HG02588 (cell line): ENCODE data around the gene ASXL3.

Source experiments
- ATAC-seq: cut with Tn5 transposase; IDR thresholded peaks from one replicate; pipeline ENCODE4 v1.9.1; 2021; ENCODE audit warnings: mild to moderate bottlenecking, moderate library complexity; ENCODE audit not compliant: unreplicated experiment

The ASXL3 gene

DNA sequence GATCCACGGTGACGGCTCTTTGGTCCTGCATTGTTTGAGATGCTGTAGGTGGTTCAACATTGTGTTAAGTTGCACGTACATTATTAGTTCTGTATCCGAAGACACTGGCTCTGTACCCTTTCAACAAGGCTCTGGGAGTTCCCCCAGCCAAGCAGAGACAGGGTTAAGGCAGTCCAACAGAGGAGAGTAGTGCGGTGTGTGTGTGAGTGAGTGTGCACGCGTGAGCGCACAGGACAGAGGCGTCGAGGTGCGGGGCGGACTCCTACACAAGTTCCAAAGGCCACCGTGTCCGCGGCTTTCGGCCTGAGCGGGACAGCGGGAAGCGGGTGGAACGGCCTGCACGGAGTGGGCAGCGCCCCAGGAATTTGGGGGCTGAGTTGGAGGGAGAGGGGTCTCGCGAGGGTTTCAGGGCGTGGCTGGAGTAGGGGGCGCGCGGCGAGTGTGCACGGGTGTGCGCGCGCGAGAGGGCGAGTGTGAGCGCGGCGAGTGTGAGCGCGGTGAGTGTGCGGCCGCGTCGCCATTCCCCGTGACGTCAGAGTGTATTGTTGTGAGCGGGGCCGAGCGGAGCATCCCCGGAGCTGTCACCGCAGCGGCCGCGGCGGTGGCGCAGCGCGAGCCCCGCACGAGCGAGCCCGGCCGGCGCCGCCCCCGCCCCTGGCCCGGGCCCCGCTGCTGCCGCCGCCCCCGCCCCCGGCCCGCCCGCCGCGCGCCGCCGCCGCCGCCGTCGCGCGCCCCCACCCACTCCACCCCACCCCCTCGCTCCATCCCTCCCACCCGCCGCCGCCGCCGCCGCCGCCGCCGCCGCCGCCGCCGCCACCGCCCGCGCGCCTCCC, at the start of gene ASXL3:
Gene ASXL3 (plus strand): TSS at position 535 of the 833 bp plus-strand sequence. CDS start 413 bp downstream, outside the sequence.
- ATAC-seq = no peak

DNA sequence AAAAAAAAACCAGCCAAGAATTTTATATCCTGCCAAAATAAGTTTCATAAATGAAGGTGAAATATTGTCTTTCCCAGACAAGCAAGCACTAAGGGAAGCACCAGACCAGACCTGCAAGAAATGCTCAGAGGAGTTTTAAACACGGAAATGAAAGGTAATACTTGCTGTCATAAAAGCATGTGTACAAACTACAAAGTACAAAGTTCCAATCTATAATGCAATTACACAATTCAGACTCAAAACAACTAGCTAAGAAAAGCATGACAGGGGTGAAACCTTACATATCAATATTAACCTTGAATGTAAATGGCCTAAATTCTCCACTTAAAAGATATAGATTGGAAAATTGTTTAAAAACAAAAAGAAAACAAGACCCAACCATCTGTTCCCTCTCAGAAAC, 45.0 kb upstream of the ASXL3 start:
- no peak for ATAC-seq

DNA sequence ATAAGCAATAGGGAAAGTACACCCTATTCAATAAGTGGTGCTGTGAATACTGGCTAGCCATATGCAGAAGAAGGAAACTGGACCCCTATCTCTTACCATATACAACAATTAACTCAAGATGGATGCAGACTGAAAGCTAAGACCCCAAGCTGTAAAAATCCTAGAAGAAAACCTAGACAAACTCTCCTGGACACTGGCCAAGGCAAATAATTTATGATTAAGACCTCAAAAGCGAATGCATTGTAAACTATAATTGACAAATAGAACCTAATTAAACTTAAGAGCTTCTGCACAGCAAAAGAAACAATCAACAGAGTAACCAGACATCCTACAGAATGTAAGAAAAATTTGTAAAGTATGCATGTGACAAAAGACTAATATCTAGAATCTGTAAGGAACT, 41.1 kb upstream of the ASXL3 start:
- ATAC-seq = no peak

DNA sequence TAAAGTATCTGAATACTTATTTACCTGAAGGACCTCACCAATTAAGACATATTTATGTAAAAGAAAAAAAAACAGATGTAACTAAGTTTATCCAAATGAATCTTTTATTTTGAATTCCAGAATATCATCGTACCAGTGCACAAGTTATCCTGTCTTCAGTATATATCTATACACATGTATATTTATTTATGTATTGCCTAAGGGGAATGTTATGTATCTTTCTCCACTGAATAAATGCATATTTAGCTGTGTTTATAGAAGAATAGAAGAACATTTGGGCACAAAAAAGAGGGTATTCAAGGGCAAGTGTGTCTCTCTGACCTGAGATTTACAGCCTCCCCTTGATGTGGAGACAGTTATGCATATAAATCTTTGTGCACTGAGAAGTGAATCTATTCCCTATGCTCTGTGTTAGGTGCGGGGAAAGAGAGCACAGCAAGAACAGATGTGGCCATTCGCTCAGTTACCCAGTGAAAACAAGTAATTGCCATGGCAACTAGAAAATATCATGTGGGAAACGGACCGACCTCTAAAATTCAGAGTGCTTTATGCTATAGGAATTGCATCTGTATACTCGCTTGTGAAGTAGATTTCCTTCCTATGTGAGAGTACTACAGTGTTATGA, 39.5 kb upstream of the ASXL3 start:
- ATAC-seq = no peak

DNA sequence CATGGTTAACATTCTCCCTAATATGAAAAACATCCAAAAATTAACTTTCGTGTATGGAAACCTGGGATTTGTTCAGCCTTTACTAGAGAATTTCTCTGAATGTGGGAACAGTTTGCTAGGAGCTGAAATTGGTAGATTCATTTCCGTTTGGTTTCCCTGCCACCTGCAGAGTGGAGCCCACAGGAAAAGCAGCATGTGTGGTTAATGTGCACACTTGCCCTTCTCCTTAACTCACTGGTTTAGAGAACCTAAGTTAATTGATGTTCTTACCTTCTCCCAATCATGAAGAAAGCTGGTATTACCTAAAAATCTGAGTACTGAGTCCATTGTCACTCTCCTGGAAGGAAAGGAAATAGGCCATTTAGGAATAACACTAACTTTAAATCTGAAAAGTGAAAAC, 37.6 kb upstream of the ASXL3 start:
- no peak for ATAC-seq

DNA sequence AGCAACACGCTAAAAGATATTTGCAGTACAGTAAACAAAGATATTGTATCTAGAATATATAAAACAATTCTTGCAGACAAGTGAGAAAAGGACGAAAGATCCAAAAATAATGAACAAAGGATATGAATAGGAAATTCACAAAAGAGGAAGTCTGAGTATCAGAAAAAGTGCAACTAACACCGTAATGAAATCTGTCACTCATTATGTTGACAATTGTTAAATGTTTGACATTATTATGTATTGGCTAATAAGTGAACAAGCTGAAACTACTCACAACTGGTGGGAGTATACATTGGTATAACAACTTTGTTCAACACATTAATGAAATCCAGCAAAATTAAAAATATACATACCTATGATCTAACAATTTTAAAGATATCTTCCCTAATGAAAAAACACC, 36.7 kb upstream of the ASXL3 start:
- no peak for ATAC-seq

DNA sequence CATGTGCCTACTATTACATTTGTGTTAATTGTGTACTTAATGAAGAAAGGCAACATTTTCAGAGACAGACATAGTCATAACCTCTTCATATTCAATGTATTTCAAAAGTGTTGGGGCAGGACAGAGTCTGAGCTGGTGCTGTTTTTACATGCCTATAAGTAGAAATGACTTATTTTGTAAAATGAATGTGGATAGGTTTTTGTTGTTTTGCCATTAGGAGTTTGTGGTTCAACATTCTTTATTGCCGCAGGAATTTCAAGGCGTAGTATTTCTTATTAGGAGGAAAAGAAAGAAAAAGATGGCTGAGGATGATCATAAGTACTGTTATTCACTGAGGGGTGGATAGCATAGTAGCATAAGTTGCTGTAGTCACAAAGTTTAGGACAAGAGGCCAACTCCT, 21.2 kb upstream of the ASXL3 start:
- ATAC-seq = no peak

DNA sequence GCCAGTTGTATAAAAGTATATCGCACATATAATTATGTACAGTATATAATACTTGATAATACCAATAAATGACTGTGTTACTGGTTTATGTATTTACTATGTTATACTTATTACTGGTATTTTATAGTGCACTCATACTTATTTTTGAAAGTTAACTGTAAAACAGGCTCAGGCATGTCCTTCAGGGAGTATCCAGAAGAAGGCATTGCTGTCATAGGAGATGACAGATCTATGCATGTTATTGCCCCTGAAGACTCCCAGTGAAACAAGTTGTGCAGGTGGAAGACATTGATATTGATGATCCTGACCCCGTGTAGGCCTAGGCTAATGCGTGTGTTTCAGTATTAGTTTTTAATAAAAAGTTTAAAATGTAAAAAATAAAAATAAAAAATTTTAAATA, 20.3 kb upstream of the ASXL3 start:
- no peak for ATAC-seq

DNA sequence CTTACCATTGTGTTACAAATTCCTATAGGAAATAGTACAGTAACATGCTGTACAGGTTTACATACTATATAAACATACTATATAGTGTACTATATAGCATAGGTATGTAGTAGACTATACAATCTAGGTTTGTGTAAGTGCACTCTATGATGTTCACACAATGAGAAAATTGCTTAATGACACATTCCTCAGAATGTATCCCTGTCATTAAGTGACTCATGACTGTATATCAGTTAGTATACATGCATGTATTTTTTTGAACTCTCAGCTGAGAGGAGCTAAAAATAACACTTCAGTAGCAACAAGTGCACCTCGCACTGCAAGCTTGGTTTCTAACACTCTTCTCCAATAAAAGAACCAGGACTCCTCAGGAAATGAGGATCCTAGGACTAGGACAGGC, 19.5 kb upstream of the ASXL3 start:
- no peak for ATAC-seq

DNA sequence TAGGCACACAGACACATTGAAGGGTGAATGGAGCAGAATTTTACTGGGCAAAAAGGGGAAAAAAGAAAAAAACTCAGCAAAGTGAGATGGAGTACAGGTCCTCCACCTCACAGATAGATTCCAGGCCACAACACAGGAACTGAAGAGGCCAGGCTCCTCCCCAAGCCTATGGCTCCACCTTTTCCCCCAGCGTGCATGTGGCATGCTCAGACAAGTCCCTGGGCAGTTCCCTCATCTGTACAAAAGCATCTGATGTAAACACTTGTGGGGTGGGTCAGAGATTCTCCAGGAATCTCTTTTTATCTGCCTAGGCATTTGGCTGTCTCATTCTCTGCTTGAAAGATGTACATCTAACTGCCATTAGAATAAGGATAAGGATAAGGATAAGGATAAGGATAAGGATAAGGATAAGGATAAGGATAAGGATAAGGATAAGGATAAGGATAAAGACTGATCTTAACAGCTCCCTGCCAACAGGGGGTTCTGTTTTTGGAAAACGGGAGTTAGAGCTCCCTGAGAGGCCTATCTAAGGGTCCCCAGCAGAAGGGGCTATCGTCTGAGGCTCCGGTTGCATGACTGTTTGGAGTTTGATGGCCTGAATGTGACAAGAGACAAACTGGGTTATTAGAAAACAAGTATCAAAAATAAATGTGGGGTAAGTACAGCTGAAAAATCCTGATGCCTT, 17.2 kb upstream of the ASXL3 start:
- ATAC-seq = peak; percentile 87

DNA sequence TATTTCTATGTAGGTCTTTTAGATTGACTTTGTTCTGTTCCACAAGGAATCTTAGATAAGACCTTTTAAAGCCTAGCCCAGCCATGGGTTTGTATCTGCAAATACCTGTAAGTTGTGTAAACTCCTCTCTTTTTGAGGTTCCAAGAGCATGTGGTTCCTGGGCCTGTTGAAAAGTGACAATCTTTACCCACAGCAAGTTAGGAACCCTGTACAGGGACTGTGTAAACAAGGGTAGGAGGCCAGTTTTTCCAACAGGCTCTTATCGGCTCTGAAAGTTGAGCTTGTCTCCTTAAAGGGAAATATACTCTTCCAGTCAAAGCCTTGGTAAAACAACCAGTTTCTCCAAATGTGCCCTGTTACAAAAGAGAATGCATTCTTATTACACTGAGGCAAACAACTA, 15.3 kb upstream of the ASXL3 start:
- no peak for ATAC-seq

DNA sequence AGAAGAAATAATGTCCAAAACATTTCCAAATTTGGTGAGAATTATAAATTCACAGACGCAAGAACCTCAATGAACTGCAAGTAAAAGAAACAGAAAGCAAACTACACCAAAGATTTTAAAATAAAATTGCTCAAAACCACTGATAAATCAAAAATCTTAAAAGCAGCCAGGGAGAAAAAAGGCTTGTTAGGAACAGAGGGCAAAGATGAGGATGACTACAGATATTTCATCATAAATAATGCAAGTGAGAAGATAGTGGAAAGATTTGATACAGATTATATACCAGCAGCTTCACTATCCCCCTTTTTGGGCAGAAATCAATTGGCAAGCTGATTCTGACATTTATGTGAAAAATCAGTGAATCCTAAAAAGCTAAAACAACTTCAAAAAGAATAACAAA, 10.3 kb upstream of the ASXL3 start:
- ATAC-seq = no peak

DNA sequence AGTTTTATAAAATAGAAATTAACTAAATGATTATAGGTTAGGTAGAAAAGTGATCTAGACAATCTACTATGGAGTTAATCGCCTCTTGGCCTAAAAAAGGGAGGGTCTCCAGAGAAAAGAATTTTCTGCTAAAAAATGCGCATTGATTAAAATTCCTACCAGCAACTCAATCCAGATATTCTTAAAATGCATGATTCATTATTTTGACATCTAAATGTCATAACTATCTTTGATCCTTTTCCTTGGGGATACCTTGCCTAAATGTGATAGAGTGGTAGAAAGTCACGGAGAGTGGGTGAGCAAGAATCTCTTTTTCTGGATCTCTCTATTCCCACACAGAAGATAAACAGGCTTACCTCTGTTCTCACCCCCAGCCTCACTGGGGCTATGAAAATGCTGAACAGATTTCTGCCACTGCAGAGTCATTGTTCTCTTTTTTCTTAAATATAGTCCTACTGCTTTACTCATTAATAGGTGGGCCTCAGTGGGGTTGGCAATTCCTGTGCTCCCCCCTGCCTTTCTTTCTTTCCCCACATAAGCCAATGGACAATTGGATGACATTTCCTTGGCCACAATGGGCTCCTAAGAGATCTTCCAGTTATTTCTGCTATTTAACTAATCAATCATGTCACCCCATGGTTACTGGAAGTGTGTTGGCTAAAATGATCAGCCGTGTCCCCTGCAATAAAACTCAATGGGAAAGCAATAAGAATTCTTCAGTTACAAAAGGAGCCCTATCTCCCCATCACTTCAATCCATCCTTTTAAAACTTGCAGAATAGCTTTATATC, 5.8 kb upstream of the ASXL3 start:
- ATAC-seq = no peak

DNA sequence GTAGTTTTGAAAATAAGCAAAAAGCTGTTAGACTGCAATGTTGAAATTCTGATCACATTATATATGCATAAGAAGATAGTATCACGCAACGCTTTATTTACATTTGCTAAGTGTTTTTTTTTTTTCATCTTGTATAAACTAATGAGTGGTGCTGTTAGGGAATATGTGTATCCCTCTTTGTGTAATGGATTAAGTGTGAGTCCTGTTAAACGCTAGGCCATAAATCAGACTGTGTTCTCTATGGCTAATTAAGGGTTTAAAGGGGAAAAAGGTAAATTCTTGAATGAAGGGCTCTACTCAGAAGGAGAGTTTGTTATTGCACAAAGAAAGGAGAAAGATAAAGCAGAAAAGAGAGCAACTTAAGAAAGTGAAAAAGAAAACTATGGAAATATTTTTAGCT, 4.8 kb upstream of the ASXL3 start:
- no peak for ATAC-seq

DNA sequence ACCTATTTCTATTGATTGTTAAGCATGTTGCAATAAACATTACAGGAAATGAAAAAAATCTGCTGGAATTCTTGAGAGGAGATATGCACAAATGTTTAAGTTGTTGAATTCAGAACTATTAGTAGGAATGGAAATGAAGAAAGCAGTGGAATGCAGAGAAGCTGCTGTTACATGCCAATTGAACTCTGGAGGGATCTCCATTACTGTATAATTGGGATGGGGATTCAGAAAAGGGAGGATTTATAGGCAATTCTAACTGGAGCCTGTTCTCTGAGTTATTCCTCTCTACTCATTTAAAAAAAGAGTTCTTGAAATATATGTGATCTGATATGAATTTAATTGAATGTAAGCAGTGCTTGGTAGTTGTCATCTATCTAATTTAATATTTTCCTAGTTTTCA, 2.6 kb upstream of the ASXL3 start:
- no peak for ATAC-seq

DNA sequence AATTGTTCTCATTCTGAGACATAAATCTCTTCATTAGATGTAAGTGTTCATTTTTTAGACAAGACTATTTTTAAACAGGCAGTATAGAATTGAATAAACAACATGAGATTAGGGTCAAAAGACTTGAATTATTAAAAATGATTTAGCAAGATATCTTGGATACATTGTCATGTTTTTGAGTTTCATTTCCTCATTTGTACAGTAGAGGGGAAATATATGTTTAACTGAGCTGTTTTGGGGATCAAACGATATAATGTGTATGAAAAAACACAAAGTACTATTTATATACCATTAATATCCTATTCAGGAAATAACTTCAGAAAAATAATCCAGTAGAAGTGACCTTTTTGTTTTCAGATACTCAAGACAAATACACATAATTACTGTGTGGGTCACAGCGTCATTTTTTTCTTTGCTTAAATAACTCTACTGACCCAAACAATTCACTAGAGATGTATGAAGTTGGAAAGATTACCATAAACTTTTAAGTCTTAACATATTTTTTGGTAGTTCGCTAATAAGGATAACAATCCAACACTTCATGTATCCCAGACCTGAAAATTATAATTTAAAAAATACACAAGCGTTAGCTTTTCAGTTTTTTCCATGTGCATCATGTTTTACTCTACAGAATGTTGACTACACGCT, 896 bp upstream of the ASXL3 start:
- no peak for ATAC-seq

DNA sequence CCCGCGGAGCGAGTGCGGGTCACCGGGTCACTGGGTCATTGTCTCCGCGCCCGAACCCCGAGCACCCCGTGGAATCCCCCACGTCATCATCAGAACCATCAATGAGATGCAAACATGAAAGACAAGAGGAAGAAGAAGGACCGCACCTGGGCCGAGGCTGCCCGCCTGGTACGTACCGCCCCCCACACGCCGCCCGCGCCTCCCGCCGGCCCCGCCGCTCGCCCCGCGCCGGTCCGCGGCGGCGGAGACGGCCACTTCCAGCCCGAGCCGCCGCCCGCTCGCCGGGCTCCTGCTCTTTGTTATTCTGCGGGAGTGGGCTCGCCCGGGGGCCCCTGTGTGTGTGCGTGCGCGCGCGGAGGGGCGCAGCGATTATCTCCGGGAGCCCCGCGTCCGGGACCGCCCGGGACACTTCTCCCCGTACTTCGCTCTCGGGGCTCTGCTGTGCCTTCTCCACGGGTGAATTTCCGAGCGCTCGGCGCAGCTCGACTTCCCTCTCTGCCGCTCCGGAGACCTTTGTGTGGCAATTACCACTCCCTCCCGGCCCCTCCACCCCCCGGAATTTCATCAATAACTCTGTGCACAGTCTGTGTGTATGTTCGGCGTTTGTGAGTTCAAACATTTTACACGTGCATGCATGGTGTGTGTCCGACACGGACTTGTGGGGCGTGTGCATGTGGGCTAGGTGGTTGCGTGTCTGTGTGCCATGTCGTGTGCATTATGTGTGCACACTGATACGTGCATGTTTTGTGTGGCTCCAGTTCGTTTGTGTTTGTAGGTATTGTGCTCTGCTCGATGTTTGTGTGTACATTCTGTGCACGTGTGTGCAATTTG, 714 bp downstream of the ASXL3 start:
- ATAC-seq = no peak

DNA sequence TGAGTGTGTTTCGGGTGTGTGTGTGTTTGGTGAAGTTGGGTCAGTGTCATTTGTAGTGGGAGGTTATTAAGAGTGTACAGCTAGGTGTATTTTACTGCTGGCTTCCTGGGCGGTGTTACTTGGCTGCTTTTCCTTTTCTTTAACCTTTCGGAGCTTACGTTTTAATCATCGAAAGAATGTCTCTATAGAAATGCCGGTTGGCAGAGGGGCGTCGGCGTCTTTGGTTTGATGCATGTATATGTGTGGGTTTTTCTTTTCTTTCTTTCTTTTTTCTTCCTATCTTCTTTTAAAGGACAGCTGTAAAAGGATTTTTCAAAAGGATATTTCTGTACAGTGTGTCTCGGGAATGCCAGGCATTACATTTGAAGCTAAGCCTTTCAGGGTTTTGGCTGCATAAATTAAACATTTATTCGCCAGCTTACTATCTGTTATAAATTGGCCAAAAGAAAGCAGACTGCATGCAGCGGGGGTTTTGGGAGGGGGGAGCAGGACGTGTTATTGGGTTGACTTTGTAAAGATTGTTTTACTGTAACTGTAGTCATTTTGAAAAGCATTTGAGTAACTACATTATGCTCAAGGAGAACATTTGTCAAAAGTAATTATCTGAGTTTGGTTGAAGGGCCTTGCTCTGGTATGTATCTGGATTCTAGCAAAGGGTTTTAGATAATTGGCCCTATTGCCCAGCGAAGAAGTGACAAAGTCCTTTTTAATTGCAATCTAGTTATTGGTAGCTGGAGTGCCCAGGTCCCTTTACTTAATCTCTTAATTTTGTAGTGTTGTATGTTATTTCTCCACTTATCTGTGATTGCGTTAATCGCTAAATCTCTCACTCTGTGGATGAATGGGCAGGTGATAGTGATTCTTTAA, 1.6 kb downstream of the ASXL3 start:
- ATAC-seq = no peak

DNA sequence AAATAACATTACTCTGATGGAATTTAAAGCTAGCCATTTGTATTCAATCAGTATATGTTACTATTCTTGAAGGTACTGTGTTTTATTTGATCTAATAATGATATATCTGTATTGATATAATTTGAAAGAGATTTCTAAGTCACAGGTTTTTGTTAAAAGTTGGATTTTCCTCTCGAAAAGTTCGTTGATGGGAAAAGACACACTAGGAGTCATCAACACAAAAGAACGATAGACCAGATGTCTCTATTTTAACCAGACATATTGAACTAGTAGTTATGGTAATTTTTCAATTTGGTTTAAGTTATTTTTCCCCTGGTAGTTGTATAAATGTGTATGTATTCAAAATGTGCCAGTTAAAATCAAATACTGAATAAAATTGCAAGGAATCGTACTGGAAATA, 2.5 kb downstream of the ASXL3 start:
- no peak for ATAC-seq
